AG09319 (cell line): ENCODE data around the gene SYNCRIP.

Experiments used
- DNase-seq: peaks from one replicate; pipeline ENCODE4 v3.0.0-alpha.2; 2010; ENCODE audit warnings: low read depth; ENCODE audit errors: extremely low read depth
- CTCF ChIP-seq: IDR thresholded peaks from 2 replicates; pipeline ENCODE4 v1.5.1; 2011; ENCODE audit warnings: low read depth, mild to moderate bottlenecking, inconsistent platforms, low read length, moderate library complexity

Gene SYNCRIP

GRCh38 chr6:85680388-85680787 lies 37.7 kb upstream of the SYNCRIP start:
- no peak for TF ChIP-seq CTCF
- no peak for DNase-seq

- no peak for TF ChIP-seq CTCF
- no peak for DNase-seq
These were observed 36.9 kb upstream of the SYNCRIP start for GRCh38 chr6:85679445-85680123.

- peak; percentile 99 for DNase-seq
- TF ChIP-seq CTCF: no peak; the same call in 1 of the 2 replicates
These were observed 36.1 kb upstream of the SYNCRIP start for GRCh38 chr6:85678602-85679444.

- no peak for TF ChIP-seq CTCF
- no peak for DNase-seq
These were observed 35.4 kb upstream of the SYNCRIP start for GRCh38 chr6:85678026-85678601.

- TF ChIP-seq CTCF: peak; percentile 14
- DNase-seq: no peak
These were observed 34.7 kb upstream of the SYNCRIP start for GRCh38 chr6:85677234-85677956.

- no peak for TF ChIP-seq CTCF
- no peak for DNase-seq
These were observed 33.5 kb upstream of the SYNCRIP start for GRCh38 chr6:85676086-85676729.
